ENCODE results near the gene ROR2.
"Not testable (repeated sequence)": the region's sequence is repeated elsewhere in the genome, so short reads cannot be mapped to it uniquely, and the experiment has no call there.

Gene ROR2

GRCh38 chr9:91985692-91986091 is 35.7 kb upstream of the ROR2 start:
- no peak for TF ChIP-seq CTCF (IDR thresholded peaks at IDR 0.05; ENCODE audit: borderline replicate concordance, insufficient read depth, low read depth, low read length)
- H3K4me3 ChIP-seq (ENCODE audit: low read depth, low read length): no peak overlapping the region

DNA sequence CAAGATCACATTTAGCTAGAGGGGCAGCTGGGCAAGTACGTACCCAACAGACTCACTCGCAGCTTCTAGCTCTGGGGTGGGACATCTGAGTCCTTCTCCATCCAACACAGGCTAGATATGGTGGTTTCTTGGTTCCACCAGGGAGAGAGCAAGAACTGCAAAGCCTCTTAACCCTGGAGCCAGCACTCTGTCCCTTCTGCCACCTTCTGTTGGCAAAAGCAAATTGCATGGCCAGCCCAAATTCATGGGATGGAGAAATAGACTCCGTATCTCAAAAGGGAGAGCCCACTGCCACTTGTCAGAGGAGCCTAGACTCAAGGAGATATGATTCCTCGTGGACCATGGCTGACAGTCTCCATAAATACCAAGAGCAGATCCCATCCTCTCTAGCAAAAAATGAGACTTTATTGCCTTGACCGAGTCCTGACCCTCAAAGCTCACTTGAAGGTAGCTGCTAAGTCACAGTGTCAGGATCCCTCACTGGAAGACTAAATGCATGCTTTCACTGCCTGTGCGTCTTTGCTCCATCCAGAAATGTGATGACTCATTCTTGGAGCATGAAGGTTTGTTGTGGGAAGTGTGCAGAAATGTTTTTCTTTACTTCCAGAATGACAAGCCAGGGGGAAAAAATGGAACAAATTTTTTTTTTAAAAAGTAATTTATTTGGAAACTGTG is 28.8 kb upstream of the ROR2 start:
- peak; percentile 34; the same call in 1 of the 2 replicates for TF ChIP-seq CTCF (IDR thresholded peaks at IDR 0.05; ENCODE audit: borderline replicate concordance, insufficient read depth, low read depth, low read length)
- H3K4me3 ChIP-seq (ENCODE audit: low read depth, low read length): no peak overlapping the region

DNA sequence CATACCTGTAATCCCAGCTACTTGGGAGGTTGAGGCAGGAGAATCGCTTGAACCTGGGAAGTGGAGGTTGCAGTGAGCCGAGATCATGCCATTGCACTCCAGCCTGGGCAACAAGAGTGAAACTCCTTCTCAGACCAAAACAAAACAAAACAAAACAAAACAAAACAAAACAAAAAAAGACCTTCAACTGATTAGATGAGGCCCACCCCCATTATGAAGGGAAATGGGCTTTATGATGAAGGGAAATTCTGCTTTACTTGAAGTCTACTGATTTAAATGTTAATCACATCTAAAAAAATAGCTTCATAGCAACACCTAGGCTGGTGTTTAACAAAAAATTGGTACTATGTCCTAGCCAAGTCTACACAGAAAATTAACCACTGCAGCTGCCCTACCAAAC is 25.2 kb upstream of the ROR2 start:
- not testable (repeated sequence) for H3K4me3 ChIP-seq (ENCODE audit: low read depth, low read length)

GRCh38 chr9:91972711-91973110 is 22.7 kb upstream of the ROR2 start:
- no peak overlapping the region for H3K4me3 ChIP-seq (ENCODE audit: low read depth, low read length)
- no peak for TF ChIP-seq CTCF (IDR thresholded peaks at IDR 0.05; ENCODE audit: borderline replicate concordance, insufficient read depth, low read depth, low read length)

DNA sequence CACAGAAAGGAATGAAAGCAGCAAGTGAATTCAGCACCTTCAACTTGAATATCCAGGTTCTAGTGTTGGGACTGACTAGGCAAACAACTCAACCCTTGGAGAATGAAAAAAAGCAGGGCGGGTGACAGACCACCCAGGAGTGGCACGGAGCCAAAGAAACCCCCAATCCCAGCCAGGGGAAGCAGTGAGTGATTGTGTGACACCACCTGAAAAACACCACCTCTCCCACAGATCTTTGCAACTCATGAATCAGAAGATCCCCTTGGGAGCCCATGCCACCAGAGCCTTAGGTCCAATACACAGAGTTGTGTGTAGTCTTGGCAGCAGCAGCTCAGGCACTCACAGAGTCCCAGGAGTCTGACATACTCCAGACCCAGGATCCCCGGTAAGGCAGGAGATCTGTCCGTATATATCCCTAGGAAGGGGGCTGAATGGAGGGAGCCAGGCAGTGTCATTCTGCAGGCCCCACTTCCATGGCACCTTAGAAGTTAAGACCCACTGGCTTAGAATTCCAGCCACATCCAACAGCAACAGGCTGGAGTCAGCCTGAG is 22.1 kb upstream of the ROR2 start:
- no peak overlapping the region for H3K4me3 ChIP-seq (ENCODE audit: low read depth, low read length)
- TF ChIP-seq CTCF (IDR thresholded peaks at IDR 0.05; ENCODE audit: borderline replicate concordance, insufficient read depth, low read depth, low read length): no peak

DNA sequence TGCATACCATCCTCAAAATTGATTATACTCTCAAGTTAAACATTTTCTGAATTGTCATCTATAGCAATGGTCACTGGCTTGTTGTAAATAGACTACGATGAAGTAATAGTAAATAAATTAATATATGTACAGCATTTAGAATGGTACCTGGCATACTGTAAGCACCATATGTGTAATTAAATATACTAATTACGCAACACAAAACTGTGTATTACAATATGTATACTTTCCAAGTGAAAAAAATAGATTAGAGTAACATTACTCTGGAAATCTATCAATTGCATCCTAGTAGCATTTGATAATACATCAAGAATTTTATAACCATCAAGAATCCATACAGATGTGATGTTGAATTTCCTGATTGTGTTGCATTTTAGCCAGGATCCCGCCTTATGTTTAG is 17.2 kb upstream of the ROR2 start:
- TF ChIP-seq CTCF (IDR thresholded peaks at IDR 0.05; ENCODE audit: borderline replicate concordance, insufficient read depth, low read depth, low read length): no peak
- no peak overlapping the region for H3K4me3 ChIP-seq (ENCODE audit: low read depth, low read length)

DNA sequence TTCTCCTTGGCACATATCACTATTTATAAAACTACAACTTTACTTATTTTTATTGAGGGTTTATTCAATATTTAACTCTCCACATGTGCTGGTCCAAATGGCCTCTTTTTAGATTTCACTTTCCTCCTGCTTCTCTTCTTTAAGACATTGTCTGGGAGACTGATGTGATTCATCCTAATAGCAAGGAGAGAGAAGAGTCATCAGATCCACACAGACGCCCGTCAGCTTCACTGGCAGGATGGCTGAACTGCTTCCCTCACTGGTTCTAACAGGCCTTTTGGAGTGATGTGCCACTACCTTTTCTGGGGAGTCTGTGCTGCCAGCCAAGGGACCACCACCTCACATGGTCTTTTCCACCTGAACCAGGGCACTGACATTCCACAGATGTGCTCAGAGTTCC is 16.5 kb upstream of the ROR2 start:
- no peak for TF ChIP-seq CTCF (IDR thresholded peaks at IDR 0.05; ENCODE audit: borderline replicate concordance, insufficient read depth, low read depth, low read length)

More for the DNA sequence above, 16.5 kb upstream of the ROR2 start:
- H3K4me3 ChIP-seq (ENCODE audit: low read depth, low read length): no peak overlapping the region

All from GM12875 (cell line).